A204.1 (cell line): ENCODE data around the gene MAGI1.
"Not testable (repeated sequence)": the region's sequence is repeated elsewhere in the genome, so short reads cannot be mapped to it uniquely, and the experiment has no call there.

Experiments
- FAIRE-seq: peaks from 2 replicates; lab custom pipeline; 2012; peaks lifted over from hg19 to GRCh38; lab: Jason Lieb, UNC

The MAGI1 gene

DNA sequence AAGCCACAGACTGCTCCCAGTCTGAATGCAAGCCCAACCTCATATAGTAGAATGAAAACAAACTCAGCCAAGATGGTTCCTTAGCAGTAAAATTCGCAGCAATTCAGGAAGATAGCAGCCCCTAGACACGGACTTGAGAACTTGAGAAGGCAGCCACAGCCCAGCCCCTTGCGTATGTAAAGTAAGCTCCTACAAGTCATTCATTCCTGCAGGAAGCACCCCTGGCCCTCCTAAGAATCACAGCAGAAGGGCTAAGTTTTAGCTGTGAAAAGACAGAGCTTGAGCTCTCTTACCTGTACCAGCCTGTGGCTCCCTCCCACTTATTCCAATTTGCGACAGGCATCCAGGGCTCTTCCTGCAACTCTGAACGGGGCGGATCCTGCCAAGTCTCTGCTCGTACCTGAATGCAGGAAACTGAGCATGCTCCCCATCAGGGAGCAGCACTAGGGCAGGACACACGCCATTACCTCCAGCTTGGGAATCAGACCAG lies 136.4 kb downstream of the MAGI1 start:
- no peak for FAIRE-seq

DNA sequence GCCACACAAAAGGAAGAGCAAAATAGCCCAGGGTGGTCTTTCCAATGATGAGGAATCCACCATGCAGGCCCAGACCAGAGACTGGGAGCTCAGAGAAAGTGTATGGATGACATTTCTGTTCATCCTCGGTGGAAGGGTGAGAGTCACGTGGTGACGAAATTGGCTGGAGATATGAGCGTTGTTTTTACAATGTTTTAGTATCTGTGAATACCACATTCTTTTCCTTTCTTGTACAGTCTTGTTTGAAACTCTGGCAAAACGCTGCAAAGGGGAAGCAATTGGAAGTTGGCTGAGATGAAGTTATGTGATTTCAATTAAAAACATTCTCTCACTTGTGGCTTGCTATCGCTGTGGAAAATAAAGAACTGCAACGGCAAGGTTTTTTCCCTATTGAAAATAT lies 137.5 kb downstream of the MAGI1 start:
- no peak for FAIRE-seq

DNA sequence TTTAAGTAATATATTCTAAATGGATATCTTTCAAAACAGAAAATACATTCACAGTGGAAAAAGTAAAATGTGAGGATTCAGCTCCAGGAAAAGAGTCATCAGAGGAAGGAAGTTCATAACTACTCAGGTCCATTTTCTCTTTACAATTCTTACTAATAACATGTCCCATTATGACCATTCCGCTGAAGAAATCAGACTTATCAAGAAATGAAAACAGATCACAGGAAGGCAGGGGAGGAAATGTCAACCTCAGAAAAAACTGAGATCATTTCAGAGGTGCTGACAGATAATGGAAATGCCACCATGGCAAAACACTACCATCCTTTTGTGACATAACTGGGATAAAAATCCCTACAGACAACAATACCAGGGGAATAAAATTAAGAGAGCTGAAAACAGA lies 139.5 kb downstream of the MAGI1 start:
- no peak for FAIRE-seq

DNA sequence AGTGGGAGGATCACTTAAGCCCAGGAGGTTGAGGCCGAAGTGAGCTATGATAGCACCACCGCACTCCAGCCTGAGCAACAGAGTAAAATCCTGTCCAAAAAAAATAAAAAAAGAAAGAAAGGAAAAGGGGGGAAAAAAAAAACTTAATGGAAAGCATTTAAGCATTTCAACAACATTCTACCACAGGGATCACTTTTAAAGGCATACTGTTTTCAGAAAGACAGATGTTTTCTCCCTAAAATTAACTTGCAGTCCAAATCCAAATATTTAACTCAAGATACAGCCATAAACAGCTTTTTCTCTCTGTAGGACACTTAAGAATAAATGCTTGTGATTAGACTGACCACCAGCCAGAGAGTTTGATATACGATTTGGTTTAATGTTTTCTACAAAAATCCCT lies 141.0 kb downstream of the MAGI1 start:
- no peak for FAIRE-seq

- FAIRE-seq, result no peak
These were observed 142.4 kb downstream of the MAGI1 start for GRCh38 chr3:65896321-65896720.

DNA sequence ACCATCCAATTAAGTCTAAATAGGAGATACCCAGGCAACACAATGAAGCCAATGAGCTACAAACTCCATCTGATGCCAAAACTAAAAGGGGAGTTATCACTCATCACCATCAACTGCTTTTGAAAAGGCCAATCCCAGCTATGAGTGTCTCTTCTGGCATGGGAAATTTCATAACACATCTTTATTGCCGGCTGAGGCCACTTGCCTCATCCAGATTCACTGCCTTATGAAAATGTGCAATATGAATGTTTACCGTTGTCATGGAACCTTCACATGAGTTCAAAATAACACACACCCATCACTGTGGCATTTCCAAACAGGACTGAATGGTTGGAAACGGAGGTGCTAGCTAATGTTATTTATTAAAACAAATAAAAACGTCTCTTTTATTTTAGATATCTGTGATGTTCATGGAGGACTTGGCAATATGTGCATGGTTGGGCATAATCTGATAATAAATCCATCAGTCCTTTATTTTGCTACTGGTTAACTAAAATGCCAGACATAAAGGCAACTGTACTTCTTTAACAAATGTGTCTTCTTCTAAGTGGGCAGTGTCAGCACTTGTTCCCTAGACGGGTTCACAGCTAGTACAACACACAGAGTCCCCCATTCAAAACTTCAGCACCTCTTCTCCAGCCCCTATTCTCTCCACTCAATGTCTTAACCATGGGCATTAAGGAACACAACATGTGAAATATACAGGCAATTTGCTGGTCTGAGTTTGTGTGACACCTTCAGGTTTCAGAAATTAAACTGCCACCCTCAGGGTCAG lies 143.9 kb downstream of the MAGI1 start:
- FAIRE-seq, result no peak

DNA sequence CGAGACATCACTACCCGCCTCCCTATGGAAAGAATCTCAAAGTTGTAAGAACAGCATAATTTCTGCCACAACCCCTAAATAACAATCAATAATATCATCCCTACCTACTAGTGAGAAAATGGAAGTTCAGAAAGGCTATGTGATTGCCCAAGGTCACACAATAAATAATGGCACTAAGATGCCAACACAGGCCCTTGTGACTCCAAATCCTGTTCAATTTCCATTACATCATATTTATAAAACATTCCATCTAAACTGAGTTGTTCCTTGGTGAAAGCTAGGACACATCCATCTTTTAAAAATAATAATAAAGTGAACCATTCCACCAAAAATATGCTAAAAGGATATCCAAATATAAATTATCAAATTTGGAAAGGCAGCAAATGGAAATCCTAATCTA lies 144.6 kb downstream of the MAGI1 start:
- FAIRE-seq, result no peak

DNA sequence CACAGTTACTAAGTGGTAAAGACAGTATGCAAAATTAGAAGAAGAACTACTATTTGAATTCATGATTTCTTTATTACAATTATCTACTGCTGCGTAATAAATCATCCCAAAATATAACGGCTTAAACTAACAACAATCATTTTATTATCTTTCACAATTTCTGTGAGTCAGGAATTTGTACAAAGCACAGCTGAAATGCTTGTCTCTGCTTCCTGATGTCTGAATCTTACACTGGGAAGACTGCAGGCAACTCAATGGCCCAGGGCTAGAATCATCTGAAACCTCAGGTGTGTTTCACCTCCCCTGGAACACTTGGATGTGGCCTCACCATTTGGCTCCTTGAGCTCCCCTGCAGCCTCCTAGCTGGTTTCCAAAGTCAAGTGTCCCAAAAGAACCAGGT lies 145.1 kb downstream of the MAGI1 start:
- no peak for FAIRE-seq

- not testable (repeated sequence) for FAIRE-seq
These were observed 147.2 kb downstream of the MAGI1 start for GRCh38 chr3:65891477-65891876.

- FAIRE-seq, result no peak
These were observed 148.4 kb downstream of the MAGI1 start for GRCh38 chr3:65890328-65890727.

- FAIRE-seq, result no peak
These were observed 149.0 kb downstream of the MAGI1 start for GRCh38 chr3:65889707-65890099.

DNA sequence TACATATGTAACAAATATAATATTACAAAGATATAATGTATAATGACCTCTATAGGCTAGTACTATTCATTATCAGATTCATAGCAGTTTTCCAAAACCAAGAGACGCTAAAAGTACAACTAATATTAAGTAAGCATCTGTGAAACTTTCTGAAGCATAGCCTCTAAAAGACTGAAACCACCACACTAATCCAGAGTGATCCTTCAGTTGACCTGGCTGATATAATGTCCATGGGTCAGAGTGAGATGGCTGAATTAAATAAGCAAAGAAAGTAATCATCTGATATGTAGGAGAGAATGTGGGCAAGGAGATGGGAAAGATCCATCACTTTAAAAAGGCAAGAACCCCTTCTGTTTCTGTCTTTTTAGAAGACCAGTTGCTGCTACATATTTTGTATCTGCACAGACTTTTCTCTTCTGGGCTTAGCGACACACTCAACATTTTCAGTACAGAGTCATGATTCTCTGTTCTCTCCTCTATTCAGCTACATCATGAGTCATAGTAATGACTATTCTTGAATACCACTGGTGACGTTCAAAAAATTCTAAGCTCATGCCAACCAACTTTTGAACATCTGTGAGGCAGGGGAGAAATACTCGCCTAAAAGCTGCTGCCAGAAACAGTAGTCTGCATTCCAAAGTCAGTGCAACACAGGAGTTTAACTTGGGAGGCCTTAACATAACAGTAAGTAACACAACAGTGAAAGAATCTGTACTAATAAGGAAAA lies 149.6 kb downstream of the MAGI1 start:
- FAIRE-seq, result no peak

GRCh38 chr3:65888196-65888595 lies 150.5 kb downstream of the MAGI1 start:
- FAIRE-seq, result no peak

DNA sequence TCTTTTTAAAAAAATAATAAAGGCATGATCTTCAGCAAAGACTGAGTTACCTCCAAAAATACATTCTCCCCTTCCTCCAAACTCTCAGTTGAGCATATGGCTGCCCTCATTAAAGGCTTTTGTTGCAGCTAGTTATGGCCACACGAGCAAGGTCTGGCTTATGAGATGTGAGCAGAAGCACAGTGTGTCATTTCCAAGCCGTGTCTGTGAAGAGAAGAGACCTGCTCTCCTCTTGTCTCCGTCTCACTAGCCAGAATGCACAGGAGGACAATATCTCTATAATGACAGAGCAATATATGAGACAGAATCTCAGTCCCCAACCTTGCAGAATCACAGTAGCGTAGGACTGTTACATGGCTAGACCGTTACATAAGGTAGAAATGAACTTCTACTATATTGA lies 152.3 kb downstream of the MAGI1 start:
- FAIRE-seq, result no peak

DNA sequence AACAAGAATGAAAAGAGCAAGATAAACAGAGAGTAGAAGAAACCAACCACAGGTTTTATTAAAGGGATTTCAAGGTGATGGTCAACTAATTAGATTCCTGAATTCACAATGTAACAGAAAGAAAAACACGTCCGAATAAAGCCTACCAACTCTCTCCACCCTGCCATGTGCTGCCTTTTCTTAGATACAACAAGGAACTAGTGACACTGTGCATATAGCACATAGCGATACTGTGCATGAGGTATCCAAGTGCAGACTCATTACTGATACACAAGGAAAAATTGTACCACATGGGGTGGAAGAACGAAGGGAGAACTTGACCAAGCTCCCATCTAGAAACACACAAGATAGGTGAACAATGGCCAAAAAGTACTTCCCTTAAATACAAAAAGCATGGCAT lies 154.6 kb downstream of the MAGI1 start:
- no peak for FAIRE-seq

- no peak for FAIRE-seq
These were observed 155.1 kb downstream of the MAGI1 start for GRCh38 chr3:65883613-65884012.

DNA sequence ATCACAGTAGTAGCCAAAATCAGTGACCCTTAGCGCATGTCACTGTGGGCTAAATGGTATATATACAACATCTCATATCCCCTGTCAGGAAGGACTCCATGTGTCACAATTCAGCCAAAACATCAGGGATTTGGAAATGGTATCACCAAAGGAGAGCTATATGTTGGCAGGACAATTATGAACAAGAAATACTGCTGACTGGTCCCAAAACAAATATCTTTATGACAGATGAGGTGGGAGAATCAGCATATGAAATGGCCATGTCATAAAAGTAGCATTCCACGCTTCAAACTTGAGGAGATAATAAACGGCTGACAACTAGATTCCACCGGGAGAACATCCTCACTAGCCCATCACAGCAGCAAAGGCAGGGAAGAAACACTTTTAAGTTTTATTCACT lies 158.4 kb downstream of the MAGI1 start:
- FAIRE-seq, result no peak

DNA sequence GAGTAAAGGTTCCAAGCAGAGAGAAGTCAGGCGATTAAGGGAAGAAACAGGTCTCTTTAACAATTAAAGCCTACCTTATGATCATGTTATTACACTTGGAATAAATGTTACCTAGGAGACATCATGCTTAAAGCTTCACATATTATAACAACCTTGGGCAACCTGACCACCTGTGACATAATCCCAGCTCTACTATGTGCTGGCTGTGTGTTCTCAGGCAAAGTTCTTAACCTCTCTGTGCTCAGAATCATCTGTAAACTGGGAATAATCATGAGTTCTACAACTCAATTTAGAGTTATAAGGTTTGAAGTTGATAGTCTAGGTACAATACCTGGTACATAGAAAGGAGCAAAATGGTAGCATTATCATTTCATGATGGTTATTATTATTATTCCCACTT lies 159.3 kb downstream of the MAGI1 start:
- no peak for FAIRE-seq

DNA sequence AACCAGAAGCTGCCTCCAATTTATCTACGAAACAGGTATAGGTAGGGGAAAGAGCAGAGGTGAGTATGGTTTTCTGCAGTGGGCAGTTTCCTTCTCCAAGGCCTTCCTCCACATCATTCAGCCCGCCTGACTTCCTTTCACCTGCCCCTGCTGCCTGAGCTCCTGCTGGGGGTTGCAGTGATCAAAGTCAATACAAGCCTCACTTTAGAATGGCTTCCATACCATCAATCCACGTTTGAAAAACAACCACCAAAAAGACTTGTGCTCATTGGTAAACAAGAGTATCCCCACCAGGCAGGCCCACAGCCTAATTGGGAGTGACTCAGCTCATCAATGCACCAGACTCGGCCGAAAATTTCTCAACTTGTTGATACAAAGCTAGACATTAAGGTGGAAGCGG lies 159.9 kb downstream of the MAGI1 start:
- FAIRE-seq, result no peak

- FAIRE-seq, result no peak
These were observed 161.6 kb downstream of the MAGI1 start for GRCh38 chr3:65877160-65877559.

GRCh38 chr3:65876028-65876420 lies 162.7 kb downstream of the MAGI1 start:
- no peak for FAIRE-seq

DNA sequence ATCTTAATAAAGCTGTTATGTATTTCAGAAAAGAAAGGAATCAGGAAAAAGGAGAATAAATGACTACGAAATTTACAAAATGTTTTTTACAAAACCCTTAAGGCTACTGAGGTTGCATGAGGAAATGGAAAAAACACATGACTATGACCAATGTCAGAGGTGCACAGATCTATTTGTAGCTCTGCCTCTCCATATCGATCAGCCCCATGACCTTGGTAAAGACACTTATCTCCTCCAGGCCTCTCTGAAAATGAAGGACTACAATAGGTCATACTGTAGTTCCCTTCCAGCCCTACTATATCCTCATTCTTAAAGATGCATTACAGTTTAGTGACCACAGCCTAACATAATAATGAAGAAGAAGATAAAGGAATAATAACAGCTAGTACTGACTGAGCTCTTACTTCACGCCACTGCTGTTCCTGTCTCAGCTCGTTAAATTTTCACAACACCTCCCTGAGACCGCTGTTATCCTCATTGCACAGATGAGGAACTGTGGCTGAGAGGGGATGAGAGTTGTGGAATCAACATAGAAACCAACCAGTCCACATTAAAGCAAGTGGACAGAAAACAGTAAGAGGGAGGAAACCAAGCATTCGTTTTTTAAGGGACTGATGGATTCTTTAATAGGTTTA lies 163.2 kb downstream of the MAGI1 start:
- no peak for FAIRE-seq

GRCh38 chr3:65873869-65874268 lies 164.8 kb downstream of the MAGI1 start:
- no peak for FAIRE-seq
